Stimulated activated CD4-positive, alpha-beta T cell treated with anti-CD3 and anti-CD28 coated beads, Interleukin-1b, Interleukin-23, amount 100 ng/mL, for 4 hours (primary cell): ENCODE data around the gene MAP3K19.
A peak's percentile ranks its signal among the peaks of the same experiment; 100 is the strongest.

Experiments used
- DNase-seq, 2 donors: peaks; one replicate each; pipeline ENCODE4 v3.0.0-alpha.2; 2020; ENCODE audit warnings: low read depth in 2 of 2

Gene MAP3K19

GRCh38 chr2:134927195-134927594, 120.1 kb downstream of the MAP3K19 start:
- DNase-seq, result no peak

- no peak for DNase-seq
These were observed 120.9 kb downstream of the MAP3K19 start for GRCh38 chr2:134926231-134926931.

GRCh38 chr2:134924912-134925311, 122.3 kb downstream of the MAP3K19 start:
- no peak for DNase-seq

- peak; percentile 11 to 45 for DNase-seq
These were observed 127.7 kb downstream of the MAP3K19 start for GRCh38 chr2:134919341-134920210.

GRCh38 chr2:134918526-134919340, 128.5 kb downstream of the MAP3K19 start, which contains the start of gene CCNT2:
CCNT2 (plus strand) TSS chr2:134918822; CDS start chr2:134918855, 33 bp downstream.
- DNase-seq, result peak; percentile 99

- DNase-seq, result peak; percentile 77 to 78
These were observed 129.2 kb downstream of the MAP3K19 start for GRCh38 chr2:134917888-134918525.

GRCh38 chr2:134917360-134917865, 129.8 kb downstream of the MAP3K19 start:
- peak; percentile 4 for DNase-seq
